Stimulated activated naive CD8-positive, alpha-beta T cell treated with anti-CD3 and anti-CD28 coated beads, Interleukin-15, amount 100 ng/mL, for 72 hours (primary cell): ENCODE results near the gene PDPN.
"Not testable (repeated sequence)": the region's sequence is repeated elsewhere in the genome, so short reads cannot be mapped to it uniquely, and the experiment has no call there.

ENCODE experiments used
- ATAC-seq: fragments of 150-1000 bp; cut with Tn5 transposase; 2 replicates; pipeline ENCODE4 v1.10.0; 2021; ENCODE audit warnings: mild to moderate bottlenecking, moderate library complexity
- DNase-seq, 2 donors: peaks; one replicate each; pipeline ENCODE4 v3.0.0; 2021 to 2022
- H3K27ac Mint-ChIP-seq, 2 donors: one replicate each; pipeline ENCODE4 v1.8.0; 2022; ENCODE audit warnings: mild to moderate bottlenecking in 2 of 2, mixed read lengths in 2 of 2, moderate library complexity in 2 of 2
- H3K27me3 Mint-ChIP-seq: one replicate; pipeline ENCODE4 v1.8.0; 2022; ENCODE audit warnings: mixed read lengths
- H3K4me1 Mint-ChIP-seq: one replicate; pipeline ENCODE4 v1.8.0; 2022; ENCODE audit warnings: mild to moderate bottlenecking, mixed read lengths
- H3K4me3 Mint-ChIP-seq, 2 donors: one replicate each; pipeline ENCODE4 v1.8.0; 2022; ENCODE audit warnings: mild to moderate bottlenecking in 2 of 2, mixed read lengths in 2 of 2, moderate library complexity in 1 of 2
- H3K9me3 Mint-ChIP-seq, 2 donors: one replicate each; pipeline ENCODE4 v1.8.0; 2022; ENCODE audit warnings: mixed read lengths in 2 of 2

The PDPN gene

GRCh38 chr1:13560541-13560940 lies 23.1 kb upstream of the PDPN start:
- Mint-ChIP-seq H3K9me3 (no peaks in the 10 kb centered on the region), H3K27ac (no peak overlapping the region), H3K27me3 (peaks cover 12% of the 10 kb centered on the region)

GRCh38 chr1:13562981-13563380 lies 20.7 kb upstream of the PDPN start:
- peaks cover 12% of the 10 kb centered on the region for H3K27me3 Mint-ChIP-seq
- not testable (repeated sequence) for DNase-seq, H3K27ac Mint-ChIP-seq, H3K9me3 Mint-ChIP-seq, ATAC-seq, H3K4me3 Mint-ChIP-seq, H3K4me1 Mint-ChIP-seq

More at GRCh38 chr1:13560541-13560940, 23.1 kb upstream of the PDPN start:
- no peaks in the 10 kb centered on the region for H3K4me1 Mint-ChIP-seq
- no peak for ATAC-seq
- no peak overlapping the region for H3K4me3 Mint-ChIP-seq
- no peak for DNase-seq

- ATAC-seq (no peak), DNase-seq (no peak)
- Mint-ChIP-seq H3K9me3 (no peaks in the 10 kb centered on the region), H3K4me3 (no peak overlapping the region), H3K27me3 (peaks cover 12% of the 10 kb centered on the region), H3K27ac (no peak overlapping the region), H3K4me1 (no peaks in the 10 kb centered on the region)
Measured at GRCh38 chr1:13564073-13564472, 19.6 kb upstream of the PDPN start.

- DNase-seq, H3K4me3 Mint-ChIP-seq, H3K9me3 Mint-ChIP-seq, H3K4me1 Mint-ChIP-seq, ATAC-seq, H3K27ac Mint-ChIP-seq, H3K27me3 Mint-ChIP-seq: not testable (repeated sequence)
Measured at GRCh38 chr1:13570435-13570834, 13.2 kb upstream of the PDPN start.

GRCh38 chr1:13570924-13571323 lies 12.7 kb upstream of the PDPN start:
- H3K27me3 Mint-ChIP-seq: no peaks in the 10 kb centered on the region
- ATAC-seq (no peak), DNase-seq (no peak)
- H3K9me3 Mint-ChIP-seq: no peaks in the 10 kb centered on the region
- no peaks in the 10 kb centered on the region for H3K4me1 Mint-ChIP-seq
- no peak overlapping the region for H3K4me3 Mint-ChIP-seq
- no peak overlapping the region for H3K27ac Mint-ChIP-seq

GRCh38 chr1:13573586-13573985 lies 10.0 kb upstream of the PDPN start:
- H3K27me3 Mint-ChIP-seq: peaks cover 10% of the 10 kb centered on the region

GRCh38 chr1:13576926-13577325 lies 6.7 kb upstream of the PDPN start:
- Mint-ChIP-seq H3K4me3 (no peak overlapping the region), H3K27me3 (peaks cover 35% of the 10 kb centered on the region), H3K27ac (no peak overlapping the region)

More at GRCh38 chr1:13573586-13573985, 10.0 kb upstream of the PDPN start:
- Mint-ChIP-seq H3K4me1 (no peaks in the 10 kb centered on the region), H3K9me3 (no peaks in the 10 kb centered on the region), H3K4me3 (no peak overlapping the region), H3K27ac (no peak overlapping the region)
- no peak for ATAC-seq
- DNase-seq: no peak

GRCh38 chr1:13577846-13578245 lies 5.8 kb upstream of the PDPN start:
- ATAC-seq (no peak), DNase-seq (no peak)
- Mint-ChIP-seq H3K4me1 (no peaks in the 10 kb centered on the region), H3K27me3 (peaks cover 44% of the 10 kb centered on the region), H3K27ac (no peak overlapping the region), H3K4me3 (no peak overlapping the region), H3K9me3 (no peaks in the 10 kb centered on the region)

More at GRCh38 chr1:13576926-13577325, 6.7 kb upstream of the PDPN start:
- DNase-seq (no peak), ATAC-seq (no peak)
- H3K9me3 Mint-ChIP-seq: no peaks in the 10 kb centered on the region
- no peaks in the 10 kb centered on the region for H3K4me1 Mint-ChIP-seq

- no peak overlapping the region for H3K4me3 Mint-ChIP-seq
- H3K27ac Mint-ChIP-seq: no peak overlapping the region
- no peak for ATAC-seq
- DNase-seq: no peak
- H3K4me1 Mint-ChIP-seq: no peaks in the 10 kb centered on the region
- H3K27me3 Mint-ChIP-seq: peaks cover 76% of the 10 kb centered on the region
- no peaks in the 10 kb centered on the region for H3K9me3 Mint-ChIP-seq
Measured at GRCh38 chr1:13581446-13581845, 2.2 kb upstream of the PDPN start.

- no peak for DNase-seq
- H3K27me3 Mint-ChIP-seq: peaks cover 83% of the 10 kb centered on the region
- H3K4me3 Mint-ChIP-seq: no peak overlapping the region
- ATAC-seq: no peak
- no peaks in the 10 kb centered on the region for H3K9me3 Mint-ChIP-seq
- H3K4me1 Mint-ChIP-seq: no peaks in the 10 kb centered on the region
- no peak overlapping the region for H3K27ac Mint-ChIP-seq
Measured at GRCh38 chr1:13582713-13583443, 754 bp upstream of the PDPN start.

- DNase-seq: no peak
- Mint-ChIP-seq H3K27ac (no peak overlapping the region), H3K27me3 (peaks cover 79% of the 10 kb centered on the region)
Measured at GRCh38 chr1:13583966-13584791, 547 bp downstream of the PDPN start.

GRCh38 chr1:13584876-13585611 lies 1.4 kb downstream of the PDPN start:
- H3K9me3 Mint-ChIP-seq: peaks cover 0 to 2% of the 10 kb centered on the region in 2 donors
- H3K27ac Mint-ChIP-seq: no peak overlapping the region
- ATAC-seq (no peak), DNase-seq (no peak)
- peaks cover 79% of the 10 kb centered on the region for H3K27me3 Mint-ChIP-seq
- no peaks in the 10 kb centered on the region for H3K4me1 Mint-ChIP-seq
- H3K4me3 Mint-ChIP-seq: no peak overlapping the region

More at GRCh38 chr1:13583966-13584791, 547 bp downstream of the PDPN start:
- Mint-ChIP-seq H3K4me1 (no peaks in the 10 kb centered on the region), H3K4me3 (no peak overlapping the region), H3K9me3 (no peaks in the 10 kb centered on the region)
- no peak for ATAC-seq

- H3K4me3 Mint-ChIP-seq: no peak overlapping the region
- H3K9me3 Mint-ChIP-seq: peaks cover 0 to 7% of the 10 kb centered on the region in 2 donors
- DNase-seq (no peak), ATAC-seq (no peak)
- H3K4me1 Mint-ChIP-seq: no peaks in the 10 kb centered on the region
- no peak overlapping the region for H3K27ac Mint-ChIP-seq
- H3K27me3 Mint-ChIP-seq: peaks cover 81% of the 10 kb centered on the region
Measured at GRCh38 chr1:13585612-13585991, 2.0 kb downstream of the PDPN start.

- ATAC-seq: no peak
- no peak overlapping the region for H3K4me3 Mint-ChIP-seq
- DNase-seq: no peak
- no peaks in the 10 kb centered on the region for H3K4me1 Mint-ChIP-seq
- H3K9me3 Mint-ChIP-seq: peaks cover 0 to 8% of the 10 kb centered on the region in 2 donors
- no peak overlapping the region for H3K27ac Mint-ChIP-seq
- peaks cover 83% of the 10 kb centered on the region for H3K27me3 Mint-ChIP-seq
Measured at GRCh38 chr1:13586001-13586400, 2.4 kb downstream of the PDPN start.

GRCh38 chr1:13587256-13588030 lies 3.8 kb downstream of the PDPN start:
- no peak overlapping the region for H3K27ac Mint-ChIP-seq
- no peak for ATAC-seq

More at GRCh38 chr1:13587256-13588030, 3.8 kb downstream of the PDPN start:
- H3K9me3 Mint-ChIP-seq: peaks cover 0 to 8% of the 10 kb centered on the region in 2 donors
- H3K4me3 Mint-ChIP-seq: no peak overlapping the region
- H3K4me1 Mint-ChIP-seq: no peaks in the 10 kb centered on the region
- peaks cover 78% of the 10 kb centered on the region for H3K27me3 Mint-ChIP-seq
- DNase-seq: no peak
